GM18519 (cell line): ENCODE measurements around the gene CD300A.

Experiments used
- ATAC-seq: cut with Tn5 transposase; IDR thresholded peaks from one replicate; pipeline ENCODE4 v1.9.1; 2021; ENCODE audit warnings: mild to moderate bottlenecking, moderate library complexity; ENCODE audit not compliant: unreplicated experiment, low FRiP score

Gene CD300A

GRCh38 chr17:74439691-74440567 lies 26.5 kb upstream of the CD300A start:
- no peak for ATAC-seq

DNA sequence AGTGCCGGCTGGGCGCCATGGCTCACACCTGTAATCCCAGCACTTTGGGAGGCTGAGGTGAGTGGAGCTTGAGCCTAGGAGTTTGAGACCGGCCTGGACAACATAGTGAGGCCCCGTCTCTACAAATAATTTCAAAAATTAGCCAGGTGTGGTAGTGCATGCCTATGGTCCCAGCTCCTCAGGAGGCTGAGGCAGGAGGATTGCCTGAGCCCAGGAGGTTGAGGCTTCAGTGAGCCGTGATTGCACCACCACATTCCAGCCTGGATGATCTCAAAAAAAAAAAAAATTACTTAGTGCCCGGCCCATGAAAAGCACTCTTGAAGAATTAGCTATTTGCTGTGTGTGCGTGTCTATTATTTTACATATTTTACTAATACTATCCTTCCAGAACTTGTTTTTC lies 24.9 kb upstream of the CD300A start:
- ATAC-seq, result no peak

GRCh38 chr17:74442291-74442669 lies 24.2 kb upstream of the CD300A start:
- no peak for ATAC-seq

- no peak for ATAC-seq
Observed at GRCh38 chr17:74442670-74443515, 23.5 kb upstream of the CD300A start.

GRCh38 chr17:74443516-74444296 lies 22.7 kb upstream of the CD300A start:
- ATAC-seq, result no peak

DNA sequence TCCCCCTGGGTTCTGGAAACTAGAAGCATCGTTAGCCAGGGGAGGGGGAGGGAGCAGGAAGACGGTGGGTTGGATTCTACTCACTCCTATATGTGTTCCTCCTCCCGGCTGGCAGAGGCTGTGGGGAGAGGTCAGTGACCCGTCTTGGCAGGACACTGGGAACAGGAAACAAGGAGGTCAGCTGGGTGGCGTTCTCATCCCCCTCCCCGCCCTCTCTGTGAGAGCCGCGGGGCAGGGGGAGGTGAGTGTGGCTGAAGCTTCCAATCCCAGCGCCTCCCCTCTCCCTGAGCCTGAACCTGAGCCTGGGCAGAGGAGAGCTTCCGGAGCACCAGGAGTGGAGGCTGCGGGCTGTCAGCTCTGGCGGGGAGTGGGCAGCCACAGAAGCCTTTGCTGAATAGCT lies 22.0 kb upstream of the CD300A start:
- no peak for ATAC-seq

GRCh38 chr17:74445158-74445557 lies 21.3 kb upstream of the CD300A start:
- no peak for ATAC-seq

DNA sequence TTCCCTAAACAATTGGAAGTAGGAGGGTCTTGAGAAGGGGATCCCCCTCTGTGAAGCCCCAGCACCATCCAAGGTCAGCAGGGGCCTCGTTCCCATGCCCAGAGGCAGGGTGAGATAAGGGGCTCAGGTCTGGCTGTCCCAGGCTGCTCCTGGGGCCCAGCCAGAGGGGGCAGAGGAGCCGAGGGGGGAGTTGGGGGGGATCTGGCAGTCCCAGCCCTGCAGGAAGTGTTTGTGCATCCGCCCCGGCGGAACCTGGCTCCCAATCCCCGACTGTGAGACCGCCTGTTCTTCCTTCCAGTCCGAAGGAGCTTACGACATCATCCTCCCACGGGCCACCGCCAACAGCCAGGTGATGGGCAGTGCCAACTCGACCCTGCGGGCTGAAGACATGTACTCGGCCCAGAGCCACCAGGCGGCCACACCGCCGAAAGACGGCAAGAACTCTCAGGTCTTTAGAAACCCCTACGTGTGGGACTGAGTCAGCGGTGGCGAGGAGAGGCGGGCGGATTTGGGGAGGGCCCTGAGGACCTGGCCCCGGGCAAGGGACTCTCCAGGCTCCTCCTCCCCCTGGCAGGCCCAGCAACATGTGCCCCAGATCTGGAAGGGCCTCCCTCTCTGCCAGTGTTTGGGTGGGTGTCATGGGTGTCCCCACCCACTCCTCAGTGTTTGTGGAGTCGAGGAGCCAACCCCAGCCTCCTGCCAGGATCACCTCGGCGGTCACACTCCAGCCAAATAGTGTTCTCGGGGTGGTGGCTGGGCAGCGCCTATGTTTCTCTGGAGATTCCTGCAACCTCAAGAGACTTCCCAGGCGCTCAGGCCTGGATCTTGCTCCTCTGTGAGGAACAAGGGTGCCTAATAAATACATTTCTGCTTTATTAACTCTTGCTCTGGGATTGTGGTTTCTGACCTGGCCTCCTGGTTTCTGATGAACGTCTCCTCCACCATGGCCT lies 19.6 kb upstream of the CD300A start:
- ATAC-seq, result no peak

- no peak for ATAC-seq
Observed at GRCh38 chr17:74447628-74448159, 18.7 kb upstream of the CD300A start.

DNA sequence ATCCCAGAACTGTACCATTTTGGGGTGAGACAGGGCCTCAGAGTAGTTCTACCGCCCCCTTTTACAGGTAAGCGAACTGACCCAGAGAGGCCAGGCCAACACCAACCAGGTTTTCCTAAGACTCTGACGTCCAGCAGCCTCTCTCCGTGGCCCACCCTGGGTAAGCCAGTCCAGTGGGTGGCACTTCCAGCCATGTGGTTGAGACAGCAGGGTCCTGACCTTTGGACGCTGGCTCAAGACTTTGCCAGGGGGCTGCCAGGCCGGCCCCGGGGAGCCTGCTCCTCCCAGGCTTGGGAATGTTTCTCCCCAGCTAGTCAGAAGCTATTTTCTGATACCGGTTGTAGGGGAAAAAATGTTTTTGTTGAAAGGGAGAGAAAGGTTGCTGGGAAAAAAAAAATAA lies 17.7 kb upstream of the CD300A start:
- no peak for ATAC-seq

- ATAC-seq, result no peak
Observed at GRCh38 chr17:74449306-74449705, 17.1 kb upstream of the CD300A start.

- ATAC-seq, result no peak
Observed at GRCh38 chr17:74449773-74450172, 16.7 kb upstream of the CD300A start.

DNA sequence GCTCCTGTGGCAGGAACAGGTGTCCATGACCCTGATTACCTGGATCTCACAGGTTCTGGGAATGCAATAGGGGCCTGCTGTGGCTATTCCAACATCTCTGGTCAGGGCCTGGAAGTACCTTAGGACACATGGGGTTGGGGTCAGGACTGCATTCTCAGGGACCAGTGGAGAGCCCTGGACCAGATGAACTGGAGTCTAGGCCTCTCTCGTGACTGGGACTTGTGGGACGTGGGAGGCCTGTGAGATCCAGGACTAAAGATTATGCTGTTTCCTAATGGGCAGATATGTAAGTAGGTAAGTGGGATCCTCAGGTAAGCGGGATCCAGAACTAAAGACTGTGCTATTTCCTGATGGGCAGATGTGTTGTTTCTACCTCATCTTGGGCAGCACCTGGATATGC lies 16.2 kb upstream of the CD300A start:
- no peak for ATAC-seq

DNA sequence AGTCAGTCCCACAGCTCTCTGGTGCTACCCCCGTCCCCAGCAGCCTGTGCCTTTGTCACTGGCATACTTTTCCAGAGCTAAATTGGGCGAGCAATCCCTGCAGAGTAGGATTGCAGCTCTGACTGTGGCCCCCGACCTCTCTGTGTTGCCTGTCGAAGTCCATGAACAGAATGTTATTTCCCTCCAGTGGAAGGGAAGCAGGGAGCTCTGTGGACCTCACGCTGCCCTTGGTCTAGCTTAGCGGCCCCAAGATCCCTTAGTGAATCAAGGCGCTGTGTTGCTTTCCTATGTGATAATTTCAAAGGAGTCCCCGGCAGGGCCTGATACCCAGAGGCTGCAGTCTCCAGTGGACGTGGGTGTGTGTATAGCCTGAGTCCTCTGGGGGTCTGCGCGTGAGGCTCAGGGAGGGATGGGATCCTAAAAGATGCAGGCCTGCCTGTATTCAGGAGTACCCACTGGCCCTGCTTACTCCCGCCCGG lies 15.5 kb upstream of the CD300A start:
- ATAC-seq, result no peak

DNA sequence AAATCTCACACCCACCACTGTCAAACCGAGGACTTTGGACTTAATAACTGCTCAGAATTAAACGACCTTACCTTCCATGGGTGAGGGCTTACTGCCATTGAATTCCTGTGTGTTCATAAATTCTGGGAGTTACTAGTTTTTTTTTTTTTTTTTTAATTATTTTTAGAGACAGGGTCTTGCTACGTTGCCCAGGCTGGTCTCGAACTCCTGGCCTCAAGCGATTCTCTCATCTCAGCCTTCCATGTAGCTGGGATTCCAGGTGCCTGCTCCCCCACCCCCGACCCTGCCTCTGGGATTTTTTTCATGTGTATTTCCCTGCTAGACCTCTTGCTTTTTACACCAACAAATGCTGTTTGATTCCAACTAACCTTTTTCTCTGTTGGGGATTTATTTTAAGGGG lies 14.9 kb upstream of the CD300A start:
- ATAC-seq, result no peak

DNA sequence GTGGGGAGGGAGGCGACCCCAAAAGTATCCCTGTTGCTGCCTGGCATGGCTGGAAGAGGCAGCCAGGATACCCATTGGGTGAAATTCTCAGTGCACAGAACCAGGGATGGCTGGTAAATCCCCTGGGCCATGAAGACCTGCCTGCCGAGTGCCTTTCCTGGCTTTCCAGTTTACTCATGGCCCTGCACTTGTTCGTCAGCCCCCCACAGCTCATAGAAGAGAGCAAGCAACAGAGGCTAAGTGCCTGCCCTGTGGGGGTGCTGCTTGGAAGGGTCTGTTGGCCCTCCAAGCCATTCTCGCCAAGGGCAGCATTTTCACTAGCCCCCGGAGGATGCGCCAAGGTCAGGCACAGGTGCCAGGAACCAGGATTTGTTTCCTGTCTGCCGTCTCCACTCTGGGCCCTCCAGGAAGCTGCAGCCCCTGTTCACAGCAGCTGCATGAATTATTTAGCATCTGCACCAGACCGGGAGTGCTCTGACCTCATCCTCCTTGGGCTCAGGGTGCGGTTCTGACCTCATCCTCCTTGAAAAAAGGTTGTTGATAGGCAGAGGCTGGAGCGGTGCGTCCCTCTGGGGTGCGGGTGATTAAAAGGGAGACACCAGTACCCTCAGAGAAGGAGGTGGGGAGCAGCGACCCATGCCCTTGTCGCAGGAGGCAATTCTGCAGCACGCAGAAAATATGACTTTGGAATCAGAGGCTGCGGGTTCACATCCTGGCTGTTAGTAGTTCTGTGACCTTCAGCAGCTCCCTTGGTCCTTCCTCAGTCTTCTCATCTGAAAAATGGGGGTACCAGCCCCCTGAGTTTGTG lies 14.2 kb upstream of the CD300A start:
- no peak for ATAC-seq

DNA sequence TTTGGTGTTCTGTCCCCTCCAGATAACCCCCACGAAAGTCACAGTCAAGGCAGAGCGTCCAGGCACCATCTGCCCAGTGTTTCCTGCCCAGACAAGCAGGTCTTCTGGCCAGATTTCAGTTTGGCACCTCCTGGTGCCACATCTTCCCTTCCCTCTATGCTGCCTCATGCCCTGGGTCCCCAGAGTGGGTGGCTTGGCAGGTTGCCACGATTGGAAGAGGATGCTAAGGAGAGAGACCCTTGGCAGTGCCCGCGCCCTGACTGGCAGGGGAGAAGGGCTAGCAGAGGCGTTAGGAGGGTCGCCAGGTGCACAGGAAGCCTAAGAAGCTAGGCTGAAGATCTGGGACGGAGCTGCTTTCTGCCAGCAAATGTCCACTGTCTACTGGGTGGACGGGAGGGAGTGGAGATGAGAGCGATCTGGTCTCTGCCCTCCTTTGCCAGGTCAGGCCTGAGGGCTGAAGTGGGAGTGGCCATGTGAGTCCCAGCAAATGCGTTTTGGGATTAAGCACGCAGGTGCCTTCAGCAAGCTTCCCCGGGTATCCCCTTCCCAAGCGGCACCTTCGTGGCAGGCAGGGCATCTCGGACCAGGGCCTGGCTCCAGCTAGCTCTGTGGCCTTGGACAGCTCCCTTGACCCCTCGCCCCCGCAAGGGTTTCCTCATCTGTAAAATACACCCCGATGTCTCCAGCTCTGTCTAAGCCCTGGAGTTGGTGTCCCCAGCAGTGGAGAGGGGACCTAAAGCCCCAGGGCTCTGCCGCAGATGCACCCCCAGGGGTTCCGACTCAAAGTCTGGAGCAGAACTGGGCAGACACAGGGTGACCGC lies 13.4 kb upstream of the CD300A start:
- no peak for ATAC-seq
